ENCODE measurements around the gene LRRC45.

LRRC45 gene

DNA sequence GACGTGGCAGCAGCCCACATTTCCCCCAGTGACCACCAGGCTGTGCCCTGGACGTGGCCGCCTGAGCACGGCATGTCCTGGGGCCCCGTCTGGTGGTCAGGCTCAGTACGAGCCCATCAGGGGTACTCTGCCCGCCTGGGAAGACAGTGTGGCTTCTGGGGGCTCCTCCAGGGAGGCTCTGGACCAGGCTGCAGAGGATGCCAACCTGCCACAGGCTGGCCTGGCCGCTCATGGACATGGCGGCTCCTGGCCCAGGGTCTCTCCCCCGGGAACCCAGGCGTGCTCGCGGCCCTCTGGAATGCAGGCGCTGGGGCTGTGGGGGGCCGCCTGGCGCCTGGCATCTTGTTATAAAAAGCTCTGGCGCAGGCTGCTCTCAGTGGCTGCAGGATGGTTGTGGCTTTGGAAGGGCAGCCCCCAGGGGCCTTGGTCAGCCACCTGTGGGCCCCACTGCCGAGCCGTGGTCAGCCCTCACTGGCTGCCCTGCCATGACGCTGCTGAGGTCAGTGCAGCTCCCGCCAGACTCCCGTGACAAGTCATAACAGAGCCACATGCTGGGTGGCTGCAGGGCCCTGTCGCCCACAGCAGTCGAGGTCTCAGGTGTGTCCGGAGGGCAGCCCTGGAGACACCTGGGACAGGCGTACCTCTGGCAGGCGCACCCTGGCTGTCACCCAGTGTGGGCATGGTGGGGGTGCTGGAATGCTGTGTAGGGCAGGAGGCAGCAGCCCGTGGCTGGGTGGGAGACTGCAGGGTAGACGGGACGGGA is 15.4 kb upstream of the LRRC45 start:
- no peak for DNase-seq (ENCODE audit: low read depth)

DNA sequence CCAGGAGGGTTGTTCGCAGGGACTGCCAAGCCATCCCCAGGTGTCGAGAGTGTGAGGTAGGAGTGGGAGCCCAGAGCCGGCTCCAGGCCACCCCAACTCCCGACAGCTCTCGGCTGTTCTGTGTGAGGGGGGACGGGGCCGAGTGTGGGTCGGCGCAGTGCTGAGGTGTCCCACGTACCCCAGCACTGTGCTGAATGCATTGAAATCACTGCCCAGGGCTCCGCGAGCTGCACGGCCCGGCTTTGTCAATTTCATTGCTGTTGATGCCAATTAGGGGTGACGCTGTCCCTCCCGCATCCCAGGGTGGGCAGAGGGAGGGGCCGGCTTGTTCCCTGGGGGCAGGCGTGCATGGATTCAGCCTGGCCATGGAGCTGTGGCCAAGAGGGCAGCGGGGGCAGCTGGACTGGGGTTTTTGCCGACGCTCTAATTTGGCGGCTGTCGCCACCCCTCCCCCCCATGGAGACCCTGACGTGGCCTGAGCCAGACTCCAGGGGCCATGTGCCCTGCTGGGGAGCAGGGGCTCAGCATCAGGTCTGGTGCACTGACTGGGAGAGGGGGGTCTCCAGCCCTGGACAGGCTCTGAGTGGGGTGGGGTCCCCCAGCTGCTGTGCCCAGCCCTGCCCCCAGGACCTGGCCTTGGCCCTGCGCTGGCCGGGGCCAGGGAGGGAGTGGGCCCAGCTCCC is 14.7 kb upstream of the LRRC45 start:
- no peak for DNase-seq (ENCODE audit: low read depth)

DNA sequence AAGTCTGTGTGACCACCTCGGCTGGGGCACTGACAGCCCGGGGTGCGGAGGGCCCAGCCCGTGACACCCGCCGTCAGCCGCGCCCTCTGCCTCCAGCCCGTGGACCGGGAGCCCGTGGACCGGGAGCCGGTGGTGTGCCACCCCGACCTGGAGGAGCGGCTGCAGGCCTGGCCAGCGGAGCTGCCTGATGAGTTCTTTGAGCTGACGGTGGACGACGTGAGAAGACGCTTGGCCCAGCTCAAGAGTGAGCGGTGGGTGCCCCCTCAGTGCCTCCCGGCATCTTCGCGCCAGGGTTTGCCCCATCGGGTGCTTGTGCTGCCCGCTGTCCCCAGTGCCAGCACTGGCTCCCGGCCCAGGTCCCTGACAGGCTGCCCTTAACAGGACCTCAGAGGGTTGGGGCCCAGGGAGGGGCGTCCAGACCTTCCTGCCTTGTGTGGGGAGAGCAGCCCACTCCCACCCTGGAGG is 14.1 kb upstream of the LRRC45 start:
- no peak for DNase-seq (ENCODE audit: low read depth)

DNA sequence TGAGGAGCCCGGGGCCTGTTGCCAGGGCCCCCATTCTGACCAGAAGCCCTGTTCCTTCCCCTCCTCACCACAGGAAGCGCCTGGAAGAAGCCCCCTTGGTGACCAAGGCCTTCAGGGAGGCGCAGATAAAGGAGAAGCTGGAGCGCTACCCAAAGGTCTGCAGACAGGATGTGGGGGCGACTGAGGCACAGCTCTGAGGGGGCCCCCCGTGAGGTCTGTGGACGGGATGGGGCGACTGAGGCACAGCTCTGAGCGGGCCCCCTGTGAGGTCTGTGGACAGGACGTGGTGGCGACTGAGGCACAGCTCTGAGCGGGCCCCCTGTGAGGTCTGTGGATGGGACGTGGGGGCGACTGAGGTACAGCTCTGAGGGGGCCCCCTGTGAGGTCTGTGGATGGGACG is 13.7 kb upstream of the LRRC45 start:
- DNase-seq (ENCODE audit: low read depth) = no peak

DNA sequence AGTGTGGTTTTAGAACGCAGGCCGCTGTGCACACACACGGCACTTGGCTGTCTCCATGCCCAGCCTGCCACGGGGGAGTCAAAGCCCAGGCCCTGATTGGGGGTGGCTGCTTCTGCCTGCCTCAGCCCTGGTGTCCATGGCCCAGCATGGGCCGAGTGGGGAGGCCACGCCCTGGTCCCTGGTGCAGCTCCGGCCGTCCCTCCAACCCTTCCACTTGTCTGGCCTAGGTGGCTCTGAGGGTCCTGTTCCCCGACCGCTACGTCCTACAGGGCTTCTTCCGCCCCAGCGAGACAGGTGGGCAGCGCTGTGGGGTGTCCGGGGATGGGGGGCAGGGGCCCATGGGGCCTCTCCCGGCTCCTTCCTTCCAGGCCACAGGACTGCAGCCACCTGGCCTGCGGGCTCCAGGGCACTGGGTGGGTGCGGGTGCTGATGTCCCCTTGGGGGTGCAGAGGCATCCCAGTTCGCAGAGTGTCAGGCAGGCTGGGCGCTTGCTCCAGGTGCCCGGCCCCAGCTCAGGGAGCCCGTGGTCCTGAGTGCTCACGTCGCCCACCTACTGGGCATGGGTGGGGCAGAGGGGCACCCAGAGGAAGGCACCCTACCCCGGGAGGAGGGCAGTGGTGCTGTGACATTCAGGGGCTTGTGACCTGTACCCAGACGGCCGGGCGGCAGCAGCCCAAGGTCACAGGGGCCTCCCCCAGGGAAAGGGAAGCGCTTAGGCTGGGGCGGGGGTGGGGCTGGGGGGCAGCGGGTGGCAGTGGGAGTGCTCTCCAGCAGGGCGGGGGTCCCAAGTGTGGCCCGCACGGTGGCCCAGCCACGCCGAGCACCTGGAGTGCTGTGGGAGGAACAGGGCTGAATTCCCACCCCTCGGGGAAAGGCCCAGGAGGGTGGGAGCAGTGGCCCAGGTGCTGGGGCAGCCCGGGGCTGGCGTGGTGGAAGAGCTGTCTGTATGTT is 12.3 kb upstream of the LRRC45 start:
- no peak for DNase-seq (ENCODE audit: low read depth)

DNA sequence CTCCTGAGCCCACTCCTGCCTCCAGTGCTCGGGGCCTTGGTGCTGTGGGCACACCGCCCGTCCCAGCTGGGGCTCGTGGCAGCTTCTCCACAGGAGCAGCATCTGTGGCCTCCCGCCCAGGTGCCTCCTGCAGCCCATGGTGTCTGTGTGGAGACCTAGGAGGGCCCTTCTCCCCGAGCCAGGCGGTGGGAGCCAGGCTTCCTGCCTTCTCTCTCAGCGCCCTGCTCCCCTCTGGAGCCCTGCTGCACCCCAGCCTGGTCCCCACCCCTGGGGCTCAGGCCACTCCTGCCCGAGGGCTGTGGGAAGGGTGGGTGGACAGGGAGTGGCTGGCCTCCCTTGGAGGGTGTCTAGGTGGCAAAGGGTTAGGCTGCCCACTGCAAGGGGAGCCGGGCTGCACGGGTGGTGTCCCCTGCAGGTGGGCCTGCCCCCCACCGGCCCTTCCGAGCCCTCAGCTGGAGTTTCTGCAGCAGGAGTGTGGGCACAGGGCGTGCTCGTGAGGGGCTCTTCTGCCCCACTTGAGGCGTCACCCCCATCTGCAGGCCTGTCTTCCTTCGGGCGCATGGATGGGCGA is 11.4 kb upstream of the LRRC45 start:
- DNase-seq (ENCODE audit: low read depth) = no peak

DNA sequence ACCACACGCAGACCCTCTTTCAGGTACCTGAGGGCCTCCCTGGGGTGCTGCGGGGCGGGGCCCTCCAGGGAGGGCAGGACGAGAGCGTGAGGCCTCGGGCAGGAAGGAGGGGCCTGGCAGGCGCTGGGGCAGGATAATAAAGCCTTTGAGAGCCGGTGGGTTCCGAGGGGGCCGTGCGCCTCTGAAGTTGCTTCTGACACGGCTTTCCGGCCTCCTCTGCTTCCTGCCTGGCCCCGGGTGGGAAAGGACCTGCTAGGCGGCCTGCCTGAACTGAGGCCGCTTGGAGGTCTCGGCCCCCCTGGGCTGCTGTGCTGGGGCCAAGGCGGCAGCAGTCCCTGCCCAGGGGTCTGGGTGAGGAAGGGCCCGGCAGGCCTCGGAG is 10.9 kb upstream of the LRRC45 start:
- no peak for DNase-seq (ENCODE audit: low read depth)

DNA sequence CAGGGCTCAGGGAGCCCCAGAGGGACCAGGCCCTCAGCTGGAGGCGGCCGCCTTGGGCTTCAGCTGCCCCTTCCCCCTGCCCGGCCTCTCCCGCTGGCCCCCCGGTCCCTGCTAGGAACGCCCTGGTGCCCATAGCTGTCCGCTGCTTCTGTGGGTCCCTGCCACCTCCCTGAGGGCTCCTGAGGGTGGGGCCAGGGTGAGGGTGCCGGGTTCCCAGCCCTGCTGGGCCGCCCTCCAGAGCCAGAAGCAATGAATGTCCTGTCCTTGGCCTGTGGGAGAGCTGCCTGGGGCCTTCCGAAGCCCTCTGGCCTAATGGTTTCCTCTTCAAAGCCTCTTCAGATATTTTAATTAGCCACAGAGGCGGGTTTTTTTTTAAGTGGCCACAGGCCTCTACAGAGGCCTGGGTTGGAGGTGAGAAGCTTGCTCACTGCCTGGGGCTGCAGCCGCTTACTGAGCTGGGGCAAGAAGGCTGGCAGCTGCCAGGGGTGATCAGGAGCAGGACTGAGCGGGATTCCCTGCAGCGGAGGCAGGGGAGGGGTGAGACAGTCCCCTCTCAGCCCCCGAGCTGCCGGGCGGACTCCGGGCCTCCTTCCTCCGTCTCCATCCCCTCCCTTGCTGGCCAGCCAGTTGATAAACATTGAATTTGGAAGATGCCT is 10.3 kb upstream of the LRRC45 start:
- no peak for DNase-seq (ENCODE audit: low read depth)

DNA sequence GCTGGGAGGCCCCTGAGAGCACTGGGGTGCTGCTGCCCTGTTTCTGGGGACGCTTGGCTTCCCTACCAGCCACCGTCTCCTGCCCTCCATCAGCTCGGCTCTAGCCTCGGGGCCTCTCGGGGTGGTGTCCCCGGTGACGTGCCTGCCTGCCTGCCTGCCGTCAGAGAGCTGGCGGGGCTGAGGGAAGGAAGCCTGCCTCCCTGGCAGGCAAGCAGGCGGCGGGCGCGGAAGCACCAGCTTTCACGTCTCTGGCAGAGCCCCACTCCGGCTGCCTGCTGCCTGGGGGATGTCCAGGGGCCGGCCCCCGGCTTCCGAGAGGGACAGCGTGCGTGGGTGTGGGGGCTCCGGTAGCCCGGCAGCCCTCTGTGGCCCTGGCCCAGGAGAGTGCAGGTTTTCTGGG is 9.8 kb upstream of the LRRC45 start:
- DNase-seq (ENCODE audit: low read depth) = no peak

DNA sequence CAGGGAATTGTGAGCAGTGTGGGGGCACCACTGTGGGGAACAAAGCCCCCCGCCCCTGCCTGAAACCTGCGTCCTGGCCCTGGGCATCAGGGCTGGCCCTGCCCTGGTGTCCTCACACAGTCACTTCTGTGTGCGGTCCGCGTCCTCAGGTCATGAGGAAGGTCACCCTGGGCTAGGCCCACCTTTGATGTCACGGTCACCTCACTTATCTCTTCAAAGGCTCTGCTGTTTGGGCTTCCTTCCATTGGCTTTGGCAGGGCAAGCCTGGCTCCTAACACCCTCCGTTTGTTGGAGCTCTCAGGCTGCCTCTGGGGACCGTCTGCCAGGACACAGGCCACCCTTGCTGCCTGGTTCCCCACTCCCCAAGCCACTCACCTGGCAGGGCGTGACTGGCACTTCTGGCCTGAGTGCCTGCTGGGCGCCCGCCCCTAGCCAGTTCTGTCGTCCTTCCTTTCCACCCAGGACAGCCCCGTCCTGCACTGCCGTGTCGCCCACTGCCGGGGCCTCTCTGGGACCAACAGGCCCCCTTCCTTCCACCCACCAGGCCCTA is 9.3 kb upstream of the LRRC45 start:
- DNase-seq (ENCODE audit: low read depth) = no peak

DNA sequence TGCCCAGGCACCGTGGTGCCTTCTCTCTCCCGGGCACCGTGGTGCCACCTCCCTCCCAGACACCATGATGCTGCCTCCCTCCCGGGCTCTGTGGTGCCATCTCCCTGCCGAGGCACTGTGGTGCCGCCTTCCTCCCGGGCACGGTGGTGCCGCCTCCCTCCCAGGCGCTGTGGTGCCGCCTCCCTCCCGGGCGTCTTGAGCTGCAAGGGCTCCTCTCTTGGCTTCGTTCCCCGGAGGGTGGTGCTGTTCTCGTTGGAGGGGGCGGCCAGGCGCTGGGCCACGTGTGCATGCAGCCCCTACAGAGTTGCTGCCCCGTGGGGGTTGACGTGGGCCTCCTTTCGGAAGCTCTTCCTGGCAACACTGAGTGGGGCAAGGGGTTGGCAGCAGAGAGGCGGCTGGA is 8.7 kb upstream of the LRRC45 start:
- DNase-seq (ENCODE audit: low read depth) = no peak

DNA sequence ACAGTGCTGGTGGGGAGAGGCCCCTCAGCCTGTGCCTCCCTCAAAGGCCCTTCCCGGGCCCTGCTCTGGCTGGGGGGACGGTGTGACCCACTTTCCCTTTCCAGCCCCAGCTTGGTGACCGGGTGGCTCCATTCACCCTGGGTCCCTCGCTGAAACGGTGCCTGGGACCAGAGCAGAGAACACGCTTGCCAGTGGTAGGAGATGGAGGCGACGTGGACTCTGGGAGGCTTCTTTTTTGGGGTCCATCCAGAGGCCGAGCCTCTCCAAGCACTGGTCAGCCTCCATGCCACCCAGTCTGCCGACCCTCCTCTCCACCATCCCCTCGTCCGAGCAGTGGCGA is 8.2 kb upstream of the LRRC45 start:
- no peak for DNase-seq (ENCODE audit: low read depth)

DNA sequence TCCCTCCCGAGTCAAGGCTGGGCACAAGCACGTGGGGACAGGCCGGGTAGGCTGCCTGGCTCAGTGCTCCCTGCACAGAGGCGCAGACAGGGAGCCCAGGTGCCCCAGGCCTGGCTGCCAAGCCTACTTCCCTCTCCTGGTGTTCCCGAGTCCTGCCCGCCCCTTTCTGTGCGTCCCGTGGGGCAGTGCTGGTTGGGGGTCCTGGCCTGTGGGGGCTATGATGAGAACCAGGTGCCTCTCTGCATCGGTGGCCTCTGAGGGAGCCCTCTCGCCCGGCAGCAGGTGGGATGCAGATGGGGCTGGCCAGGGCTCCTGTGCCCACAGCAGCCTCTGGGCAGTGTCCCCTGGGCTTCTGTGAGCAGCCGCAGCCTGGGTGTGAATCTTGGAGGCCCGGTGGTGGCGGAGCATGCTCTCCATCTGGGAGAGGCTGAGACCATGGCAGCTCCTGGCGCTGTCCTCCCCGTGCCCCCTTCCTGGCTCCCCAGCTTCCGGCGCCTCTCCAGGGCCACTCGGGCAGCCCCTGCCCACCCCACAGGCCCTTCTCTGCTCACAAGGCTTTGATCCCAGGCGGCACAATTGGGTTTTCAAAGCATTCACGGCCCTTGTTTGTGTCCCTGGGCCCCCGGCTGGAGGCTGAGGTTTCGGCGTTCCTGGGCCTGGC is 7.7 kb upstream of the LRRC45 start:
- no peak for DNase-seq (ENCODE audit: low read depth)

DNA sequence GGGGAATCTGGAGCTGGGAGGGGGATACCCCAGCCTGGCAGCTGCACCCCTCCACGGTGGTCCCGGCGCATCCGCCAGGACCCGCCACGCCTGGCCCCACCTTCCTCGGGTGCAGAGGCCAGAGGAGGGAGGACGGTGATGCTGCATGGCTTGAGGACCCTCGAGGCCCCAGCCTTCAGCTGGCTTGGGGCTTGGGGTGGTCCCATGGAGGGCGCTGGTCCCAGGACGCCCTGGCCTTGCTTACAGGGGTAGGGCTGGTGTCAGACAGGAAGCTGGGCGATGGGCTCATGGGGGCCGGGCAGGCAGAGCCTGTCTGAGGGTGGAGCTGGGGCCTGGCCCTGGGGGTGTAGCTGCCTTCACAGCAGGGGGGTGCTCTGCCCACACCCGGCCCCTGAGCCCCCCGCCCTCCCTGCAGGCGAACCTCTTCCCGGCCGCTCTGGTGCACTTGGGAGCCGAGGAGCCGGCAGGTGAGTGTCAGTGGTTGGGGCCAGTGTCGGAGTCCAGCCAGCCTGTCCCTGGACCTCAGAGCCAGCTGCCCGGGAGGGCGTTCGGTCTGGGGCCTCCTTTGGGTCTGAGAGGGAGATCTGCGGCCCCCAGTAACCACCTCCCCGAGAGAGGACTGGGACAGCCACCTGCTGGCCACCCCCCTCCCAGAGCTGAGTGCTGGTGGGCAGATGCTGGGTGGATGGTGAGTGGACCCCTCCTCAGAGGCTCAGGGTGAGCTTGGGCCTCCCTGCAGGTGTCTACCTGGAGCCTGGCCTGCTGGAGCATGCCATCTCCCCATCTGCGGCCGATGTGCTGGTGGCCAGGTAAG is 6.8 kb upstream of the LRRC45 start:
- no peak for DNase-seq (ENCODE audit: low read depth)

DNA sequence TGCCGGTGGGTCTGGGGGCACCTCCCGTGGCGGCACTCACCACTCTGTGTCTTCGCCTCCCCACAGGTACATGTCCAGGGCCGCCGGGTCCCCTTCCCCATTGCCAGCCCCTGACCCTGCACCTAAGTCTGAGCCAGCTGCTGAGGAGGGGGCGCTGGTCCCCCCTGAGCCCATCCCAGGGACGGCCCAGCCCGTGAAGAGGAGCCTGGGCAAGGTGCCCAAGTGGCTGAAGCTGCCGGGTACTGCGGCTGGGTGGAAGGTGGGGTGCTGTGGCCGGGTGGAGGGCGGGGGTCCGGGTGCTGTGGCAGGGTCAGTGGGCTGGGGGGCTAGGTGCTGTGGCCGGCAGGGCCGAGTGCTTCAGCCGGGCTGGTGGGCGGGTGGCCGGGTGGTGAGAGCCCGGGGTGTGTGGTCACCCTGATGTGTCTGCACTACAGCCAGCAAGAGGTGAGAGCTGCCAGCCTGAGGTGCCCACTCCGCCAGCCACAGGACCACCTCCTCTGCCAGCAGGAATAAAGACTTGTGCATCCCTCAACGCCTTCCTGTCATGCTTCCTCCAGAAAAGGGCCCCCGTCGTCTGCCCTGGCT is 6.1 kb upstream of the LRRC45 start:
- DNase-seq (ENCODE audit: low read depth) = no peak

DNA sequence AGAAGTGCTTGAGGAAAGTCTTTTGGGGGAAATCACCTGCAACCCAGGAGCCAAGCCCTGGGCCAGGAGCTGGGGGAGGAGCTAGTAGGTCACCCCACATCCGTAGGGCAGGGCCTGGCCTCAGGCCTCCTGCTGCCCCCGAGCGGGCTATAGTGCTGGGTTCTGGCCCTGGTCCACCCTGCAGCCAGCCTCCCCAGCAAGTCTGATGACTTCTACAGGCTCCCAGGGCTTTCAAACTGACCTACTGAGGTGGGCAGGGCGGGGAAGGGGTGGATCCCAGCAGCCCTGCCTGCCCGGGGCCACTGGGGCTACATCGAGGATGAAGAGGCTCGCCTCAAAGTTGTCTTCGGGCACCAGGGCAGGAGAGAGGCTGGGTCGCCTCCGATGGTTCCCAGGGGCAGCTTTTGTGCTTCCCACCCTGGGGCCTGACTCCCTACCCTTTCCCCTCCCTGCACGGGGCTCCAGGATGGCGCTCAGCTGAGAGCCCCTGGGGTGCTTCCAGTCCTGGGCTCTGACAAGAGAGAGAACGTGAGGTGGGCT is 5.4 kb upstream of the LRRC45 start:
- DNase-seq (ENCODE audit: low read depth) = no peak

DNA sequence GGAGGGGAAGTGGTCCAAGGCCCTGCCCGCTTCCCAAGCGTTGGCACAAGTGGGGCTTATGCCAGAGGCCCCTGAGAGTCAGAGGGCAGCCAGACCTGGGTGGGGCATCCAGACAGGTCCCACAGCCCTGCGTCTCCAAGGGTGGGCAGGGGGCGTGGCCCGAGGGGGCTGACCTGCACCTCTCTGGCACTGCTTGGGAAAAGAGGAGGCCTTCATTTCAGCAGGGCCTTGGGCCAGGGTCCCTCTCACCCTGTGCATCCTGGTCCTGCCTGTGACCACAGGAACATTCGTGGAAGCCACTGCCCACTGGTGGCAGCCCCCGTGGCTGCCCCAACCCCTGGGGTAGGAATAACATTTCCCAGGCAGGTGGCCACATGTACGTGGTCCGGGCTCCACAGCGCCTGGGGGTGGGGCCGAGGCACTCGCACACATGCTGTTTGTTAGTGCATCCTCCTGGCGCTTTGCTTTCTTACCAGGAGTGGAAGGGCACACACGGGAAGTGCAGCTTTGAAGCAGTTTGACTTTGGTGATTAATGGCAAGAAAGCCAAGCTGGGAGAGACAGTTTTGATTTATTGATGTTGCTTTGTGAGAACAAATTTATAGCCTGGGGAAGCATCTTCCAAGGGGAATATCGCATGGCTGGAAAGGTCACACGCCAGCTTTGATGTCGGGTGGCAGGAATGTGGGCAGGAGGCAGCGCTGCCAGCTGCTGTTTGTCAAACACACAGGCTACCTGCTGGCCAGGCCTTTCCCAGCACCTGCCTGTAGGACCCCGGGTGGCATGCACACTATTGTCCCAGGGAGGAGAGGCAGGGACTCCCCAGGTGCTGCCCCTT is 4.7 kb upstream of the LRRC45 start:
- DNase-seq (ENCODE audit: low read depth) = no peak

DNA sequence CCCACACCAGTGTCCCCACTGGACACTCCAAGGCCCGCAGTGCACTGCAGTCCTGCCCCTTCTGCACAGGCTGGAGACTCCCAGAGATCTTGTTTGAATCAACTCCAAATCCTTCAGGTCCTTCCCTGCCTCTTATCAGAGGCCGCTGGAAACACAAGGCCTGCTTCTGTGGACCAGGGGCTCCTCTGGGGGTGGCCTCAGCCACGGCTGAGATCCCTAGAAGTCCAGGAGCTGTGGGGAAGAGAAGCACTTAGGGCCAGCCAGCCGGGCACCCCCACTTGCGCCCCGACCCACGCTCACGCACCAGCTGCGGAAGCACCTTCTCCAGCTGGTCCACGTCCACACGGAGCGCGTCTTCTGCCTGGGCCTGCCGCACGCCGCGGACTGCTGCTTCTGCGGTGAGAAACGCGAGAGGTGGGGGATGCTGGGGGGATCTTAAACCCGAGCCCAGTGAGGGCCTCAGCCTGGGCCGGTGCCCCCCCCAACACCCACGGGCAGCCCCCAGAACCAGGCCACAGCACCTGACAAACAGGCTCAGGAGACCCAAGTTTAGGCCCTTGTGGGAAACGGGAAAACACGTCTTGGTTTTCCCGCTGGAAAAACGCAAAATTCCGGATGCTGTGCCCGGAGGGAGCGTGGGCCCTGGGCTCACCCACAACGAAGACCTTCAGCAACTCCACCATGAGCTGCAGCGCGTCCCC is 4.0 kb upstream of the LRRC45 start:
- no peak for DNase-seq (ENCODE audit: low read depth)
